Activated CD4-positive, alpha-beta T cell treated with anti-CD3 and anti-CD28 coated beads, Interleukin-2, Interleukin-6, amounts not matched to agents 100 ng/mL and 50 ng/mL, durations not matched to agents 16 hours and 8 hours (primary cell): ENCODE results near the gene DUOX2.
"Not testable (repeated sequence)": the region's sequence is repeated elsewhere in the genome, so short reads cannot be mapped to it uniquely, and the experiment has no call there.

Experiments used
- DNase-seq: peaks from one replicate; pipeline ENCODE4 v3.0.0-alpha.2; 2020

Gene DUOX2

DNA sequence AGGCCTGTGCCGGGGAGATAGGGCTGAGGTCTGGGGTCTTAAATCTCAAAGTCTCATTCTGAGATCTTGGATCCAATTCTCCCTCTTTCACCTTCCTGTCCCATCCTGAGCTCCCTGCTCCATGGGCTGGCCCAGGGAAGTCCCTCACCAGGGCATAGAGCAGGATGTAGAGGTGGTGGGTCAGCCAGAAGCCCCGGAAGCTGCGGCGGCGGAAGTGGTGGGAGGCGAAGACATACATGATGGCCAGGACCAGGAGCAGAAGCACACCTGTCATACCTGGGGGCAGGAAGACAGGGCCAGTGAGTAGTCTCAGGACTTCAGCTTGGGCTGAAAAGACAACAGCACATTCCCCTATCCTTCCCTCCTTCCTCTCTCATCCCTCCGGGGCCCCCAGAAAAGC, 16.5 kb downstream of the DUOX2 start:
- no peak for DNase-seq

DNA sequence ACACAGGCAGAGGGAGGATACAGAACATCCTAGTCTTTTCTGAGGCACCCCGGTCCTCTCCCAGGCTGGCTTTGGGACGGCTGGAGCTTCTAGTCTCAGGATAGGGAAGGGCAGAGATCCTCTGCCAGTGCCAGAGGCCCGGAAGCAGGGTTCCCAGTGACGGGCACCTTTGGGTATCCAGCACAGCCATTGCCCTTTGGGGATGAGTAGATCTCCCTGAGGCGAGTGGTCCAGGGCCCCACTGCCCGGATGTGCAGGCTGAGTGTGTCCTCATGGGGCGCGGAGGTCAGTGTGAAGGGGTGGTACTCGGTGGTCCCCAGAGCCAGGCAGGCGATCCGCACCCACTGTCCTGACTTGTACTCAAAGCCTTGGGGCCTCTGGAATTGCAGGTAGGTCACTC, 18.3 kb downstream of the DUOX2 start:
- no peak for DNase-seq

DNA sequence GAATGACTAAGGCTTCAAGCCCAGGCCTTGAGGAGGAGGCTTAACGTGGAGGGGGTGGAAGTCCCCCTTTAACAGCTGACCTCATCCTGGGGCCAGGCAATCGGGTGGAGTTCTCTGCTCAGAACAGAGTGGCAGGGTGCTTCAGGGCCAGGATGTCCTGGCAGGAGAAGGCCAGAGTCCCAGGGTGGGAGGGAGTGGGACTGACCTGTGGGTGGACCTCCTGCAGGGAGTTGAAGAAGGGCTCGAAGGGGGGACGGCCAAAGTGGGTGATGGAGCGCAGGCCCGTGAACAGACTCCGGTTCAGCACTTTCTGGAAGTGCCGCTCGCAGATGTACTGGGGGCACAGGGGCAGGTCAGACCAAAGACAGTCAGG, 19.6 kb downstream of the DUOX2 start:
- no peak for DNase-seq

DNA sequence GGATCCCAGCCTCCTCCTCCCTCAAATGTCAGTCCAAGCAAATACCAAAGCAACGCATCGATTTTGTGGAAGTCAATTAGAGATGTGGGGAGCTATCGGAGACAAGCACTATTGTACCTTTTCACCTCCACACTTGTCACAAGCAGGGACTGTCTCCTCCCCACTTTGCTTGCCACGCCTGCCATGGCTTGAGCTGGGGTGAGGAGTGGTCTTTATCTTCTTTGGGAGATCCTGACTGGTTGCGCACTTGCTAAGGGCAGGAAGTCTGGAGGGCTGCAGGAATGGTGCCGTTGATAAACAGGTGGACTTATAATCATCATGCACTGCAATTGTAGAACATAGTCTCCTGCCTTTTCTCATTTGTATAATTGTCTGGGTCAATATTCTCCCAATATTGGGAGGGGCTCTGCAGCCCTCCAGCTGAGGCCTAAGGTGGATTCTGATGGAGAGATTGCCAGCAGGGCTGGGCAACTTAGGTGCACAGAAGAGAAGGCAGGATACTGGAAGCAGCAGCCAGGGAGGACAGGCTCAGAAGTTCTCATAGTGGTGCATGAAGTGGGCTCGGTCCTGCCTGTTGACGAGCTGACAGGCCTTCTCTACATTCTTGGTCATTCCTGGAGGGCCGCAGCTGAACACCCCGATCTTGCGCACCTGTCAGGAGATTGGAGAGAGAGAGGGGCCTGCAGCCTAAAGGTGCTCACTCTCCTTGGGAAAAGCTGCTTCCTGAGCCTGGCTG, 20.2 kb downstream of the DUOX2 start:
- no peak for DNase-seq

DNA sequence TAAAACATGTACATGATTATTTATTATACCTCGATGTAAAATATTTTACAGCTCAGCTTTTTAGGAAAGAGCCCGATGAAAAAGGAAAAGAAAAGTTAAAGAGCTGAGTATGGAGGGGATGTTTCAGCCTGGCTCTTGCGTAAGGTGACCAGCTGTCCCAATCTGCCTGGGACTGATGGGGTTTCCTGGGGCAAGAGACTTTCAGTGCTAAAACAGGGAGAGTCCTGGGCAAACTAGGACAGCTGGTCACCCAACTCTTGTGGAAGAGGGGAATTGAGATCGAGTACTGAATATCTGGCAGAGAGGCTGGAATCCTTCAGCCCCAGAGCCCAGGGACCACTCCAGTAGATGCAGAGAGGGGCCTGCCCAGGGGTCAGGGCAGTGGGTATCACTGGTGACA, 21.0 kb downstream of the DUOX2 start:
- DNase-seq, result no peak

DNA sequence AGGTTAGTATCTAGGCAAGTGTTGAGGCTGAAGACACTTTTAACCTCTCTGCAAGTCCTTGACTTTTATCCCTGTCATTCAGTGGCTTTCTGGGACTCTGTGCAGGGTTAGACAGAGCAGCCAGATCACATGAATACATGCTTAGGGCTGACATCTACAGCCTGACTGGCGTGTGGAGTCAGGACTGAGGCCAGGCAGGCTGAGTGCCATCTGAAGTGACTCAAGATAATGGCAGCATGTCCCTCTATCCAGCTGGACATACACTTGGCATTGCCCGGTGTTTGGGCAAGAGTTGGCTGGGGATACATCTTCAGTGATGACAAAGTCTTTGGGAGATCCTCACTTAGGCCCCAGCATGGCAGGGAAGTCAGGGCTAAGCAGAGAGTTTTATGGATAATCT, 22.4 kb downstream of the DUOX2 start:
- DNase-seq, result no peak

DNA sequence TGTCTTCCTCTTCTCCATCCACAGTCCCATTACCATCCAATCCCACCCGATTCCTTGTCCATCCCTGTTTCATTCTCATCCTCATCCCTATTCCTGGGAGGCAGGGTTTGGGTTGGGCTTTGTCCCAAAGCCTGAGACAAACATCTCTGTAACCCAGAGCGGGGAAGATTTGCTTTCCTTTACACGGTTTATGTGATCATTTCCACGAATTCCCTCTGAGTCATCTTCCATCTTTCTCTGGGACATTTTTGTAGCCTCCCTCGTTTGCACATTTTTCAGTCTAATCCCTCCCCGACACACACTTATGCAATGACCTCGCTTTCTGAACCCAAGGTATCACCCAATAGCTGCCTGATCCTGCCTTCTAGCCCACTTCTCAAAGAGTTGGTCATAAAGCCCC, 22.8 kb downstream of the DUOX2 start:
- DNase-seq, result no peak

DNA sequence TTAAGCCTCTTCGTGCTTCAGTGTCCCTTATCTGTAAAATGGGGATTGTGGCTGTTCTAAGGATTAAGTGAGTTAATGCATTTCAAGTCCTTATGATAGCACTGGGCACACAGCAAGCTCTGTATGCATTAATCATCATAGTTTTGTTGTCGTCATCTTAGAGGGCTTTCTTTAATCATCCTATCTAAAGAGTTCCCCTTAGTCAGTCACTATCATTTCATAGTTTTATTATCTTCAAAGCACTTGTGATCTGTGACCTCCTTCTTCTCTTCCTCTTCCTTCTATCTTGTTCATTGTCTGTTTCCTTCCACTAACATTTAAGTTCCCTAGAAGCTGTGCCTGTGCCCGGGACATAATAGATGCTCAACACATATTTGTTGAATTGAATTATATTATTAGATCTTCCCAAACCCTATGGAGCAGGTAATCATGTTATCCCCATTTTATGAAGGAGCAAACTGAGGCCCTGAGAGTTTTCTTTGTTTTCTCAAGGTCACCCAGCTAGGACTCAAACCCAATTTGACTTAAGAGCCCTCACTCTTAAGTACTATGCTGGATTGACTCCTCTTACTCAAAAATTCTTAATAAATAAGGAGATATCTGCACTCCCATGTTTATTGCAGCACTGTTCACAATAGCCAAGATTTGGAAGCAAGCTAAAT, 24.1 kb downstream of the DUOX2 start:
- no peak for DNase-seq

DNA sequence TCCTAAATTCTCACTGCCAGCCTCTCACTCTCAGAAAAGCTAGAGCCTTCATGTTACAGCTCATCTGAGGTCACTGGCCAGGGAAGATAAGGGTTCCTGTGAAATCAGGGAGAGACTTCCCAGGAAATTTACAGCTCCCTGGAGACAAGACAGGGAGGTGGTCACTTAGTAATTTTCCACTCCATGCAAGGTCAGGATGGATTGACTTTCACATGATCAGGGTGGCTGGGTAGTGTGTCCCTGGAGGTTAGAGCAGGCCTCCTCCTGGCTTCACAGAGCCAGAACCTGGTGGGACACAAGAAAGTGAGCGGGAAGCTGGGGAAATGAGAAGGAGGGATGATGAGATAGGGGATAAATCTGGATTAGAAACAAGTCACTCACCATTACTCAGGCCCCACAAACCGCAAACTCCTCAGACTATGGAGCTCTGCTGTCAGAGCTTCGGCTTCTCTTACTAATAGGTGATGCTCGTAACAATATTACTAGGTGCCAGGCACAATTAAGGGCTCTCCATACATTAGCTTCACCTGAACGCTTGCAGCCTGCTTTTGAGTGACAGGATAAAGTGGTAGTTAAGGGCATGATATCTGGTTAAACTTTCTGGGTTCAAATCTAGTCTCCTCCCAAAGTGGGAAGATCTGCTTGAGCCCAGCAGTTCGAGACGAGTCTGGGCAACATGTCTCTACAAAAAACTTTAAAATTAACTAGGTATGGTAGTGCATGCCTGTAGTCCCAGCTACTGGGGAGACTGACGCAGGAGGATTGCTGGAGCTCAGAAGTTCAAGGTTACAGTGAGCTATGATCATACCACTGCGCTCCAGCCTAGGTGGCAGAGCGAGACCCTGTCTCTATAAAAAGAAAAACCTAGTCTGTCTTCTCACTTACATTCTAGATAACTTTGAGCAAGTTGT, 24.9 kb downstream of the DUOX2 start:
- DNase-seq, result no peak

DNA sequence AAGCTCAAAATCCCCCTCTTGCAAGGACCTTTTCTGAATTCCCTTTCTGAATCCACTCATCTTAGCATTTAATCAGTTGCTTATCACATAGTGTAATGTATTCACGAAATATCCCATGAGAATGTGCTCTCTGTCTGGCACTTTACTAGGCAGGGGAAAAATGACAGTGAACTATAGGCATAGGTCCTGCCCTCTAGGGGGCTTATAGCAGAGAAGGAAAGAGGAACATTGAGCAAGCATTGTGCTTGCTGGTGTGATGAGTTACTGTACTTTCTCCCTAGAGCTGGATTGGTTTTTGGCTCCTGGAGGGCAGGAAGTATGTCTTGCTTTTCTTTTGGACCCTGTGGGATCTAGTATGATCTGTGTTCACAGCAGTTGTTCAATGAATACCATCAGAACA, 26.5 kb downstream of the DUOX2 start:
- no peak for DNase-seq

DNA sequence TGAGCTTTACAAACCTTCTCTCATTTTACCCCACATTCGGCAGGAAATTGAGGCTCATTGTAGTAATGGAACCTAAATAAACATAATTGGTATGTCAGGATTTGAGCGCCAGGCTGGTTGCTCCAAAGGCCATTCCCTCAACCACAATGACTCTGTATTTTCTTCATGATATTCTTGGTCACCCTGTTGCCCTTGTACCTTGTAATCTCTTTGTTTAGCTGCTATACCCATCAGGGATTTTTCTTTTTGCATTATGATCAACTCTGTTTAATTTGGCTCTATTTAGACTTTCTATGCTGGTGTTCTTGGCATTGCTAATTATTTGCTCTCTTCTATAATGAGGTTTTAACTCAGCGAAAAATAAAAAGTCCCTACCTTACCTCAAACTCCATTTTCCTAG, 29.8 kb downstream of the DUOX2 start:
- DNase-seq, result no peak

DNA sequence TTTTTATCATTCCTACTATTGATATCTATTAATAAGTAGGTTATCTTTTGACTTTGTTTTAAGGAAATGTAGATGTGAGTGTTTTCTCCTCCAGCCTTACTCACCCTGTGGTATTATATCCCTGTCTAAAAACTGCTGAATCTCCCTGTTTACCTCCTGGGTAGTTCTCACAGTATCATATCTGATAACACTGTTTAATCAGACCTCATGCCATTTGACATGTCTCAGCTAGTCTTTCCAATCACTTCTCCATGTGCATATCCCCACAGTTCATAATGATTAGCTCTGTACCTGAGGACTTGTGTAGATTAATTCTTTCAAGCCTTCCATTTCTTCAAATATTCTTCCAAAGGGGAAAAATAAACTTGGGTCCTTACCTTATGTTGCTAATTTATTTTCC, 30.7 kb downstream of the DUOX2 start:
- no peak for DNase-seq

DNA sequence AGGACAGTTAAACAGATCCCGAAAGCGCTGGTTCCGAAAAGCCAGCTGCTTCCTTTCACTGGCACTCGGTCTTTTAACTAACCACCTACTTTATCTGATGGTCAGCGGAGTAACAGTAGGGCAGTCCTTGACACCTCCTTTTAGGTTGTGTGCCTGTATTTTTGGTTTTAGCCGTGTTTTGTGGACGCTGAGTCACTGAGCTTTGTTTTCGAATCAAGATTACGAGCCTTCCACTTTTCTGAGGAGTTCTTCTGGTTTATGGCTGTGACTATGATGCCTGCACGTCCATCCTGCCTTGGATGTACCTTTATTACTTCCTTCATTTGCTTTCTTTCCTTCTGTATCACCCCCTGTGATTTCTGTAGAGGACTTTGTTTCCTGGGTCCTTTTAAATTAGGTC, 31.6 kb downstream of the DUOX2 start:
- DNase-seq, result not testable (repeated sequence)

DNA sequence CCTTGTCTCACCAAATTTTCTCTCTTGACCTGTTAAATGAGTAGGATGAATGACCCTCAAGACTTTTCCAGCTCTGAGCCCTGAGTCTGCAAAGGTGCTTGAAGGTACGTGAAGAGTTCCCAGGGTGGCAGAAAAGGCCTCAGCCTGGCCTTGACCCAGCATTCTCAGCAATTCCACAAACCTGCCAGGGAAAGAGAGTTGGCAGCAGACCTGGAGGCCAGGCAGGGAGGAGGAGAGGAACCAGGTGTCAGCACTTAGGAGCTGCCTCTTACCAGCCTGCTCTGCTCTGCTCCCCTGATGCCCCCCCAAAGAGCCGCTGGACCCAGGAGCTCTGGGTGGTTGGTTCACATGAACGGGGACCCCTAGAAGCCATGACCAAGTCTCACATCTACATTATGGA, 33.4 kb downstream of the DUOX2 start:
- DNase-seq, result not testable (repeated sequence)

DNA sequence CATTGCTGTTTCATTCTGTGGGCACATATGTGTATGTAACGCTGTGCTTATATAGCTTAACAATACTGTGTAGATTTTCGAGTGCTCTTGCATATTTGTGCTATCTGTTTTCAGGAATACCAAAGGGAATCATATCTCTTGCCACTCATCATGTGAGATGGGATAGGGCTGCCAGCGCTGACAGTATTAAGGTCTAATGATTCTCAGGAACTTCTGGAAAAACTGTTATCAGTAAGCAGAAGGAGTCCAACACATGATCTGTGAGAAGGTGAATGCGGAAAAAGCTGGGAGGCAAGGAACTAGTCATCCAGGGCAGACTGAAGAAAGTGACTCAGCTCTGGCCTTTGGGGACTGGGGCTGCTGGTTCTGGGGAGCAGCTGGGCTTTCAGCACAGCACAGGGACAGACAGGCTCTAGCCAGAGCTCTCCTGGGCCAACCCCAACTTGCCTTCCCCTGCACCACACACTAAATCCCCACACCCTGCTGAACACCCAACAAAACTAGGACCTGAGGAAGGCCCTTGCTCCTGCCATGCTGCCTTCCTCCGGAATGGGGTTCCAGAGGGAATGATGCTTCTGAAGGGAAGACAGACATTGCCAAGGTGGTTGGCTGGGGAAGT, 34.2 kb downstream of the DUOX2 start:
- not testable (repeated sequence) for DNase-seq

DNA sequence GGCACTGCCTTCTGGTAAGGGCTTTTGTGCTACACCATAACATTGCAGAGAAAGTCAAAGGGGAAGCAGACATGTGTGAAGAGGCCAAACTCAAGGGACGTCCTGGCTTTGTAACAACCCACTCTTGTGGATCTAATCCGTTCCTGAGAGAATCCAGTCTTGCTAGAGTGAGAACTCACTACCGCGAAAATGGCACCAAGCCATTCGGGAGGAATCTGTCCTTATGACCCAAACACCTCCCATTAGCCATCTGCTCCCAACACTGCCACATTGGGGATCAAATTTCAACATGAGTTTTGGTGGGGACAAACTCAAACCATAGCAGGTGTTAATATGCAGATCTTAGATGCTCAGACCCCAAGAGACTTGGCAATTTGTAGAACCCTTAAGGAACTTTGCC, 34.8 kb downstream of the DUOX2 start:
- DNase-seq, result not testable (repeated sequence)

DNA sequence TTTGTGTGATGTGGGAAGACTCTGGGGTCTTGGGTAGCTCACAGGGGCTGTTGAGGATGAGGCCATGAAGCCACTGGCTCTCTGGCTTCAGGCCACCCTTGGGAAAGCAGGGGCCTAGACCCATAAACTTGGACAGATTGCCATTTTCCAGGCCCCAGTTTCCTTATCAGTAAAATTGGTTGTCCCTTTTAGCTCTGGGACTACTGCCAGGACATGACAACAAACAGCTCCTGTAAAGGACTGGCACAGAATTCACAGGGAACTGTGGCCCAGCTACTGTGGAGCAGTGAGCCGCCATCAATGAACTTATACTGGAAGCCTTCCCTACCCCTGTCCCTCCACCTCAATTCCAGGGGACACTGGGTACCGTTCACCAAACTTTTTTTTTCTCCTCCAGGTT, 36.6 kb downstream of the DUOX2 start:
- not testable (repeated sequence) for DNase-seq

DNA sequence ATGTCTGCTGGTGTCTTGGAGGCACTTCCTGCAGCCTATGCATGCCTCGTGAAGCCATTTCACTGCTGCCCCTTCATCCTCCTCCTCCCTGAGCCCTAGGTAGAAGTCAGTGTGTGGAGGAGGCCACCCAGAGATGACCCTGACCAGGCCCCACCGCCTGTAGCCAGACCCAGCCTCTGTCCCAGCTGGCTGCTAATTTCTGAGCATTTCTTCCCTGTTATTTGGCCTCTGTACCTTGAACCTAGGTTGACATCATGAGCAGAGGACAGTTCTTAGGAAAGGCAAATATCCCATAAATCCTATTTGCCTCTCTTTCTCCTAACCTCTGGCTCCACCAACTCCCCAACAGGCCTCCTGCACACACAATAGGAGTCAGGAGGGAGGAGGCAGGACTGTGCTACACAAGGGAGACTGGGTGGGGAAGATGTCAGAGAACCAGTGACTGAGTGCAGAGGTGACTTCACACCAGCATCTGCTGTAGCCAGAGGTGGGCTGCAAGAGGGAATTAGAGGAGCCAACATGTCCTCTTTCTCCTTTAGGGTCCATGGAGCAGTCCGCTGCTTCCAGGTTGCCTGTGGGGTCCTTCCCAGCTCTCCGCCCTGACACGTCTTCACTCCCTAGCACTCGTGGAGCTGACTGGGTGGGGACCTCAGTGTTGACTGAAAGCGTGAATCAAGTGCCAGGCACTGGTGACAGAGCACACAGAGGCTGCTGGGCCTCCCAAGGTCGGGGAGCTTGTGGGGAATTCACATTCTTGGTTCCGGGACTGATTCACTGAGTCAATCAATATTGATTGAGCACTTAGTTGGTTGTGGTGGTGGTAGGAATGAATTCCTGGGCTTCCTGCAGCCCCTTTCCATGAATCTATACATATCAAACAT, 38.3 kb downstream of the DUOX2 start:
- not testable (repeated sequence) for DNase-seq

DNA sequence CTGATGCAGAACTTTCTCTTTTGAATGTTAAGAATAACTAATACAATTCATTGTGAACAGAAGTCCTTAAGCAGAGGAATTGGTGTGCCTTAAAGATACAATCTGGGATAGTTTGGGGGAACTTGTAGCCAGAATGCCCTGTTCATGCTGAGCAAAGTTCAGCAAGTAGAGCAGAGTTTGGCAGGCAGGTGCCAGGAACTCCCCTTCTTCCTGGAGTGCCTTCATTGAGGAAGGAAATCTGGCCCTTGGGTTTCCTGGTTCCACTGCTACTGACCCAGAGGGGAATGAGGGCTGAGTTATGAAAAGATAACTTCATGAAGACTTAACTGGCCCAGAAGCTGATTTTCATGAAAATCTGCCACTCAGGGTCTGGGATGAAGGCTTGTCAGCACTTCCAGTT, 40.4 kb downstream of the DUOX2 start:
- DNase-seq, result not testable (repeated sequence)

DNA sequence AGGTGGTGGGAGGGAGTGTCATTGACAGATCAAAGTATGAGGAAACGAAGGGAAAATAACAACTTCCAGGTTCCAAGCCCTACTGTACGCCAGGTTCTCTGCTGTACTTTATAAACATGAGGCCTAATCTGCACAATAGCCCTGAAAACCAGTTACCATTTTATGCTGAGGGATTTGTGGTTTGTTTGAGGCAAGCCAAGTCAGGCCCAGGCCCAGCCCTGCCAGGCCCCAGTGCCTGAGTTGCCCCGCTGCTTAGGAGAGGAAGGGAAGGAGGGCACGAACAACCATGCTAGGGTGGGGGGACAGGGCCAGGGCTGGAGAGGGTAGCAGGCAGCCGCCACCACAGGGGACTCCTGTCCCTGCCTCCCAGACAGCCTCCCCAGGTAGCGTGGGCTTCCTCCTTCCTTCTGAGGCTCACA, 44.0 kb downstream of the DUOX2 start:
- not testable (repeated sequence) for DNase-seq

DNA sequence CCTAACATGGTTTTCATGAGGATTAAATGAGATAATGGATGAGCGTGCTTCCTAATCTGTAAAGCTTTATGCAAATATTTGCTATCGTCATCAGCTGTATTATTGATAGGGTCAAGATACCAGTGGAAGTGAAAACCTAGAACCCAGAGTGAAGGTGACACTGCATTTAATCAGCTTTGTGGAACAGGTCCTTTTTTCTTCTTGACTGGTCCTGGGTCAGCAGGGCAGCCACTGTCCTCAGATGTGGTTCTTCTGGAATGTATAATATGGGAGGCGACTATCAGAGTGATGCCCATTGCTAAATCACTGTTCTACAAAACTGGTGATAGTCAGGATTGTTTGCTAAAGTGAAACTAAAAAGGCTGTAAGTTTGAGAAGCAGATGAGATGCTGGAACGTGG, 49.6 kb downstream of the DUOX2 start:
- DNase-seq, result no peak

DNA sequence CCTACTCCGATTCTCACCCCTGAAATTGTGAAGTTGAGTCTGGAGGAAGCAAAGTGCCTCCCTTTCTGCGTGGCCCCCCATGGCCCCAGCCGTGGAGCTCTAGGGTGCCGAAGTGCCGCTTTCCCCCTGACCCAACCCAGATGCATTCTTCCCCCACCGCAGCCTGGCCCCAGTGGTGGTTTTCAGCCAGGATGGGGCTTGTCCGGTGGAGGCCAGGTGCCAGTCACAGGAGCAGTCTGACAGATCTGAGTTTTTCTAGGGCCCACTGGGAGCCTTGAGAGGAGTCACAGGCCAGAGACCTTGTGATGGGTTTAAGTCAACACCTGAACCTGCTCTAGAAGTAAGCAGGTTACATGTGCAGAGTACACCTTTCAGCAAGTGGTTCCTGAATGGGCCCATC, 51.7 kb downstream of the DUOX2 start:
- not testable (repeated sequence) for DNase-seq
